ENCODE measurements around the gene MORN5. TPM values are rescaled to one million over a fixed set of nuclear protein-coding genes. Genes with fewer than 3 reads are reported as not detected.
A peak's percentile ranks its signal among the peaks of the same experiment; 100 is the strongest.

Gene MORN5
- total and polyA plus RNA-seq, 8 donors: 3.3 to 80.4 (median 13.6) TPM; not detected in 5

DNA sequence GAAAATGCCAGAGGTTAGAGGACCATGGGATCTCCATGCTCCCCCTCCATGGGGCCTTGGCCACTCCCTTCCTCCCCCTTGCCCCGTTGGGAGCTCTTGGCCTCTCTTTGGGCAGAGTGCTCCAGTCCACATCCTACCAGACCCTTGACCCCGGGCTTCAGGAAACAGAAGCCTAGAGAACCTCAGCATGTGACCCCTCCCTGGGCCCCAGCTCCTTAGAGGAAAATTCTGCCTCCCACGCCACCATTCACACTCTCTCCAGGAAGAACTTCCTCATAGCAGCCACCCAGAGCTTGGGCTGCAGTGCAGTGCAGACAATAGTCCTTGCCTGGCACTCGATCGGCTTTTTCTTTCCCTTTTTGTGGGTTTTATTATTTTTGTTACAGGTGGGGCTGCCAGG lies 63.1 kb downstream of the MORN5 start:
- WGBS, 5 donors: 17 to 30% (median 28%) methylated on average over 5 of the region's 5 CpGs
- H3K4me3 ChIP-seq: no peak overlapping the region
- no peaks in the 10 kb centered on the region for H3K9me3 ChIP-seq
- H3K27ac ChIP-seq: no peak overlapping the region
- H3K4me1 ChIP-seq: peaks cover 32 to 62% (median 53%) of the 10 kb centered on the region in 4 donors
- no peak for TF ChIP-seq POLR2AphosphoS5 (IDR thresholded peaks at IDR 0.05)
- TF ChIP-seq POLR2A (IDR thresholded peaks at IDR 0.05): no peak
- TF ChIP-seq EP300 (IDR thresholded peaks at IDR 0.05): no peak
- TF ChIP-seq, protein P1, sequence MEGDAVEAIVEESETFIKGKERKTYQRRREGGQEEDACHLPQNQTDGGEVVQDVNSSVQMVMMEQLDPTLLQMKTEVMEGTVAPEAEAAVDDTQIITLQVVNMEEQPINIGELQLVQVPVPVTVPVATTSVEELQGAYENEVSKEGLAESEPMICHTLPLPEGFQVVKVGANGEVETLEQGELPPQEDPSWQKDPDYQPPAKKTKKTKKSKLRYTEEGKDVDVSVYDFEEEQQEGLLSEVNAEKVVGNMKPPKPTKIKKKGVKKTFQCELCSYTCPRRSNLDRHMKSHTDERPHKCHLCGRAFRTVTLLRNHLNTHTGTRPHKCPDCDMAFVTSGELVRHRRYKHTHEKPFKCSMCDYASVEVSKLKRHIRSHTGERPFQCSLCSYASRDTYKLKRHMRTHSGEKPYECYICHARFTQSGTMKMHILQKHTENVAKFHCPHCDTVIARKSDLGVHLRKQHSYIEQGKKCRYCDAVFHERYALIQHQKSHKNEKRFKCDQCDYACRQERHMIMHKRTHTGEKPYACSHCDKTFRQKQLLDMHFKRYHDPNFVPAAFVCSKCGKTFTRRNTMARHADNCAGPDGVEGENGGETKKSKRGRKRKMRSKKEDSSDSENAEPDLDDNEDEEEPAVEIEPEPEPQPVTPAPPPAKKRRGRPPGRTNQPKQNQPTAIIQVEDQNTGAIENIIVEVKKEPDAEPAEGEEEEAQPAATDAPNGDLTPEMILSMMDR (IDR thresholded peaks at IDR 0.05): no peak
- H3K27me3 ChIP-seq: peaks cover 41 to 100% (median 88%) of the 10 kb centered on the region in 3 donors
- no peak for DNase-seq
- intact Hi-C loops (cut with DNase I; ENCODE audit: low total_unique reads): no loop called here
- H3K36me3 ChIP-seq: no peaks in the 10 kb centered on the region

DNA sequence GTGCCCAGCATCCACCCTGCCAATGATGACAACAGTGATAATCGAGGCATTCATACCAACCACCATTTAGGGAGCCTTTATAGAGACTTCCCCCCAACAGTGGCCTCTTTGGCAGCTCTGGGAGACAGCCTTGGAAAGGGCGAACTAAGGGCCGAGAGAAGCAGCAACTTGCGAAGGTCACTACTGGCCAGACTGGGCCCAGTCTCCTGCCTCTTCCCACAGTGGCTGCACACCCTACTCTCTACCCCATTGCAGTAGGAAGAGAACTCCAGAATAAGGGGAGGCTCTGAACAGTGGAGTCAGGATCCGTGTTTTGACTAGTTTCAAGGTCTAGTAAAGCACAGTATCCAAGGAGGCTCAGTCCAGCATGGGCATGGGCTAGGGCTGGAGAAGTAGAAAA lies 63.7 kb downstream of the MORN5 start:
- Histone ChIP-seq H3K27me3 (peaks cover 47 to 100% (median 88%) of the 10 kb centered on the region in 3 donors), H3K36me3 (no peaks in the 10 kb centered on the region), H3K9me3 (no peaks in the 10 kb centered on the region), H3K4me1 (peaks cover 38 to 64% (median 57%) of the 10 kb centered on the region in 4 donors), H3K27ac (no peak overlapping the region), H3K4me3 (no peak overlapping the region)
- WGBS, 5 donors: 72 to 89% (median 80%) methylated on average over 2 to 5 of the region's 5 CpGs
- intact Hi-C loops (cut with DNase I; ENCODE audit: low total_unique reads): no loop called here
- DNase-seq: no peak
- TF ChIP-seq POLR2A (IDR thresholded peaks at IDR 0.05) (no peak), POLR2AphosphoS5 (IDR thresholded peaks at IDR 0.05) (no peak), EP300 (IDR thresholded peaks at IDR 0.05) (no peak)
- TF ChIP-seq, protein P1 (IDR thresholded peaks at IDR 0.05): no peak

DNA sequence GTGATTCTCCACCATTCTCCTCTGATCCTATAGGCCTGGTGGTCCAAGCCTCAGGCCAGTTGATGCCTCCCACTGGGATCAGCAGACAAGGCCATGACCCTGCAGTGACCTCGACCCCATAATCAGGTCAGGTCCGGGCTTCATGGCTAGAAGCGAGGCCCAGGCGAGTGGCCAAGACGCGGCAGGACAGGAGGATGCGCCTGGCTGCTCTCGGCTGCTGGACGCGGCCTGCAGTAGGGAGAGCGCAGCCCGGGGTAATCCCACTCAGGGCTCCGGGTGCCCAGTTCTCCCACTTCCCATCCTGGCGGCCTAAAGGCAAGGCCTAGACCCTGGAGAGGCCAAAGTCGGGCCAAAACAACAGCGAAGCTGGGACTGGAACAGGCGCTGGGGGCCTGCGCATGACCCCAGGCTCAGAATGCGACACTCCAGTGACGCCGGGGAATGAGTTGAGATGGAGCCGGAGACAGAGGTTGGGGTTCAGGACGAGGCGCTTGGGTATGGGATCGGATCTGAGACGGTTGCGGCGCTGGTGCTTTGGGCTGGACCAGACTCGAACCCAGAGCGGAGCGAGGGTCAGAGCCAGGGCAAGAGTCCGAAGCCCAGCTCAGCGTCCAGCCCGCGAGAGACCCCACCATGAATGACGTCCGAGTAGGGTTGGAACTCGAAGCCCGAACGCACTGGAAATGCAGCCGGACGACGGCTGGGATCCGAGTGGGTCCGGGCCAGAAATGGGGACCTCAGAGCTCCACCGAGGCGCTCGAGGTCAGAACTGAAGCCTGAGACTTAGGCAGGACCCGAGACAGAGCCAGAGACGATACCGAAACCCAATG lies 65.8 kb downstream of the MORN5 start:
- DNase-seq: no peak
- TF ChIP-seq, protein P1 (IDR thresholded peaks at IDR 0.05): no peak
- TF ChIP-seq POLR2AphosphoS5 (IDR thresholded peaks at IDR 0.05) (no peak), EP300 (IDR thresholded peaks at IDR 0.05) (no peak), POLR2A (IDR thresholded peaks at IDR 0.05) (no peak)
- H3K27me3 ChIP-seq: peaks cover 37 to 100% (median 88%) of the 10 kb centered on the region in 3 donors
- WGBS, 5 donors: 29 to 54% (median 35%) methylated on average over 41 to 51 of the region's 51 CpGs
- no peaks in the 10 kb centered on the region for H3K36me3 ChIP-seq
- no peaks in the 10 kb centered on the region for H3K9me3 ChIP-seq
- peaks cover 27 to 53% (median 43%) of the 10 kb centered on the region in 4 donors for H3K4me1 ChIP-seq
- H3K4me3 ChIP-seq: peak overlapping the region; percentile 17 to 38 (median 23)
- intact Hi-C loops (cut with DNase I; ENCODE audit: low total_unique reads): no loop called here
- H3K27ac ChIP-seq: no peak overlapping the region

DNA sequence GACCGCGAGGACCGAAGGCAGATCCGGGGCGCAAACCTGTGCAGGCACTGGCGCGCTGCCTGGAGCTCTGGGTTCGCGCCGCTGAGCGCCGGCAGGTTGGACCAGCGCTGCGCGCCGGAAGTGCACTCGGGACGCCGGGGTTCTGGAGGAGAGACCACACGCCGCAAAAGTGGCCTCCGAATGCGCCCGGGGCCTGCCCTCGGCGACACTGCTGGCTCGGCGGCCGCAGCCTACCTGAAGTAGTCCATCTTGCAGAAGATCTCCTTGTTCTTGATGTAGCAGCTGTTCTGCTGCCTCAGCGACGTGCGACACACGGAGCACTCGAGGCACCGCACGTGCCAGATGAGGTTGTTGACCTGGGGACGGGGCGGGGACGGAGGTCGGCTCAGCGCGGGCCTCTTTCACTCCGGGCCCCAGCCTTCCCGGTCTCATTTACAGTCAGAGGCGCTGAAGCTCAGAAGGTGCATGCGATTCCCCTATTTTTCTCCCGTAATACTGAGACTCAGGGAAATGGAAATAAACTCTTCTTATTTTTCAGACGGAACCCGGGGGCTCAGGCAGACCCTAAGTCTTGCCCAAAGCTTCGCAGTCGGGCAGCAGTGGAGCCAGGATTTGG lies 66.5 kb downstream of the MORN5 start:
- H3K27ac ChIP-seq: no peak overlapping the region
- peaks cover 30 to 100% (median 82%) of the 10 kb centered on the region in 3 donors for H3K27me3 ChIP-seq
- peak overlapping the region; percentile 17 to 38 (median 23) for H3K4me3 ChIP-seq
- peaks cover 27 to 45% (median 38%) of the 10 kb centered on the region in 4 donors for H3K4me1 ChIP-seq
- 14 to 21% (median 14%) methylated on average over 19 to 51 of the region's 51 CpGs for WGBS, 5 donors
- no peaks in the 10 kb centered on the region for H3K36me3 ChIP-seq
- TF ChIP-seq POLR2A (IDR thresholded peaks at IDR 0.05): no peak
- TF ChIP-seq, protein P1 (IDR thresholded peaks at IDR 0.05): no peak
- H3K9me3 ChIP-seq: no peaks in the 10 kb centered on the region
- no peak for DNase-seq
- intact Hi-C loops (cut with DNase I; ENCODE audit: low total_unique reads): no loop called here

Data from stomach (tissue), 9 donors.